ENCODE results near the gene NCR3LG1. TPM values are rescaled to one million over a fixed set of nuclear protein-coding genes. Genes with fewer than 3 reads are reported as not detected.

NCR3LG1 gene
- total and polyA plus RNA-seq, 2 of the 4 experiments (the other 2 are of a cell fraction): 1.7 to 4.1 TPM

- Histone ChIP-seq H2AK5ac (ENCODE audit: low read depth, low read length) (no peak overlapping the region), H3K56ac (ENCODE audit: extremely low read depth, insufficient read depth, low read length) (no peak overlapping the region), H2AFZ (replicated peaks; ENCODE audit: low read length, poor library complexity) (peak overlapping the region; percentile 17), H3K27ac (ENCODE audit: insufficient read depth, low read length) (no peak overlapping the region), H3K4ac (ENCODE audit: low read depth, low read length) (no peak overlapping the region), H3K23ac (ENCODE audit: low read depth, low read length) (no peak overlapping the region), H3K79me1 (ENCODE audit: low read depth in 1 of 2, low read length in 2 of 2) (no peaks in the 10 kb centered on the region), H3K9ac (ENCODE audit: low read depth, low read length) (no peak overlapping the region), H3K4me3 (ENCODE audit: insufficient read depth, low read depth, low read length) (no peak overlapping the region), H3K27me3 (ENCODE audit: control insufficient read depth, insufficient read depth, low read length) (peaks cover 9% of the 10 kb centered on the region), H2BK15ac (ENCODE audit: low read depth, low read length) (no peak overlapping the region), H3K9me3 (ENCODE audit: control insufficient read depth, insufficient read depth, low read length) (0 out of 2 replicates have a peak, but pooled peaks cover 2% of the 10 kb centered on the region), H4K8ac (ENCODE audit: low read depth in 2 of 2, low read length in 2 of 2) (no peak overlapping the region), H2BK5ac (ENCODE audit: low read depth, low read length, poor library complexity, severe bottlenecking) (no peak overlapping the region), H4K5ac (ENCODE audit: low read depth, low read length) (no peak overlapping the region), H2BK20ac (ENCODE audit: low read depth, low read length) (no peak overlapping the region), H4K20me1 (ENCODE audit: insufficient read depth, low read length) (no peaks in the 10 kb centered on the region), H3K14ac (replicated peaks; ENCODE audit: low read depth, low read length) (no peak overlapping the region), H2AK9ac (replicated peaks; ENCODE audit: low read depth, low read length, poor library complexity) (peak overlapping the region; percentile 37), H3K36me3 (ENCODE audit: control insufficient read depth, insufficient read depth, low read length) (no peaks in the 10 kb centered on the region), H3K9me1 (ENCODE audit: insufficient read depth, low read length) (no peaks in the 10 kb centered on the region), H2BK120ac (ENCODE audit: low read depth, low read length) (no peak overlapping the region), H4K91ac (ENCODE audit: insufficient read depth, low read depth, low read length) (no peak overlapping the region), H3K18ac (ENCODE audit: low read depth, low read length) (no peak overlapping the region), H3K4me2 (ENCODE audit: low read depth, low read length) (no peak overlapping the region), H3K4me1 (ENCODE audit: control insufficient read depth, insufficient read depth, low read length) (no peaks in the 10 kb centered on the region)
- intact Hi-C loops (cut with micrococcal nuclease): no loop called here
- in situ Hi-C loops (cut with MboI; ENCODE audit: low sequenced_read_pairs): no loop called here
- dilution Hi-C loops (cut with HindIII; ENCODE audit: low sequenced_read_pairs, unreplicated experiment): no loop called here
- CTCF ChIA-PET: no interaction called here
- TF ChIP-seq FOS (IDR thresholded peaks at IDR 0.05; ENCODE audit: low read depth, low read length) (no peak), CHD1 (IDR thresholded peaks at IDR 0.05; ENCODE audit: low read depth, low read length) (no peak)
- no TSS peak for BruUV-seq (replicated peaks)
- POLR2A ChIA-PET (ENCODE audit: unreplicated experiment): no interaction called here
- no peak for ATAC-seq (ENCODE audit: low read depth)
- no peak for DNase-seq
- WGBS, 2 experiments (ENCODE audit: extremely low coverage in 2 of 2, insufficient read length in 1 of 2): 43% methylated on average over 5 of the region's 9 CpGs; no CpG with 5 or more reads in 1 of the 2 experiments
Measured at GRCh38 chr11:17412488-17413180, 61.0 kb downstream of the NCR3LG1 start.
